G401.6 (cell line): ENCODE results near the gene CD19.
"Not testable (repeated sequence)": the region's sequence is repeated elsewhere in the genome, so short reads cannot be mapped to it uniquely, and the experiment has no call there.

Experiments
- FAIRE-seq: peaks from 2 replicates; lab custom pipeline; 2012; peaks lifted over from hg19 to GRCh38; lab: Jason Lieb, UNC

Gene CD19

DNA sequence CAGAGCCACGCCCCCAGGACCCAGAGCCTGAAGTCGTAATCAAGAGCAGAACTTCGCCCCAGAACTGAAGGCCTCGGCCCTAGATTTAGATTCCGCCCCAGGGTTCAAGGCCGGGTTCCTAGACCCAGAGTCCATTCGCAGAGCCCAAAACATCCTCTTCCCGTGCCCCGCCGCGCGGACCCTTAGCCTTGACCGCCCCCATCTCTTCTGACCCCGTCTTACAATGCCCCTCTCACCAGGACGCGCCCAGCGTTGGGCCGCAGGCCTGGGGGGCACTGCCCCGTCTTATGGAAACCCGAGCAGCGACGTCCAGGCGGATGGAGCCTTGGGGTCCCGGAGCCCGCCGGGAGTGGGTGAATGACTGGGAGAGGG is 5.0 kb downstream of the CD19 start:
- FAIRE-seq = no peak

DNA sequence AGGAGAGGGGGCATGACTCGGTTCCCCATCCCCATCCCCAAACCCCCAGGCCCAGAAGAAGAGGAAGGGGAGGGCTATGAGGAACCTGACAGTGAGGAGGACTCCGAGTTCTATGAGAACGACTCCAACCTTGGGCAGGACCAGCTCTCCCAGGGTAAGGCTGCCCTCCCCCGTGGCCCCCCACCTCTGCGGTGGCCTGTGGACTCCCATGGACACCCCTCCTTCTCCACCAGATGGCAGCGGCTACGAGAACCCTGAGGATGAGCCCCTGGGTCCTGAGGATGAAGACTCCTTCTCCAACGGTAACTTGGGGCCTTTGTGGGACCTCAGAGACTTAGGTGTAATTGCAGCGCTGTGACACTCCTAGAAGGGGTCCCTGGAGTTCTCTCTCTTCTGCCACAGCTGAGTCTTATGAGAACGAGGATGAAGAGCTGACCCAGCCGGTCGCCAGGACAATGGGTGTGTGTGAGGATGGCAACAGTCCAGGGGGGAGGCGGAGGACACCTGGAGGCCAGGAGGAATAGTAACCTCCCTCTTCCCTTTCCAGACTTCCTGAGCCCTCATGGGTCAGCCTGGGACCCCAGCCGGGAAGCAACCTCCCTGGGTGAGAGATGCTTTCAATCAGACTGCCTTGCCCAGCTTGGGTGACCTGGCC is 5.6 kb downstream of the CD19 start:
- FAIRE-seq = no peak

- no peak for FAIRE-seq
Observed at GRCh38 chr16:28938721-28939120, 7.0 kb downstream of the CD19 start.

DNA sequence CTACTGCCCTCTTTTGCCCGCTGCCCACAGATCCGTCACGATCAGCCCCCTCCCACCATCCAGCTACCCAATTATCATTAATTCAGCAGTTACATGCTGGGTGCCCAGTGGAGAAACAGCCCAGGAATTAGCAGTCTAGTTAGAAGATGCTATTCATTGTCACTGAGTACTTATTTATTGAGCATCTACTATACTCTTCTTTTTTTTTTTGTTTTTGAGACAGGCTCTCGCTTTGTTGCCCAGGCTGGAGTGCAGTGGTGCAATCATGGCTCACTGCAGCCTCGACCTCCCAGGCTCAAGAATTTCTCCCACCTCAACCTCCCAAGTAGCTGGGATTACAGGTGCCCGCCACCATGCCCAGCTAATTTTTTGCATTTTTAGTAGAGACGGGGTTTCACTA is 8.1 kb downstream of the CD19 start:
- FAIRE-seq = not testable (repeated sequence)

DNA sequence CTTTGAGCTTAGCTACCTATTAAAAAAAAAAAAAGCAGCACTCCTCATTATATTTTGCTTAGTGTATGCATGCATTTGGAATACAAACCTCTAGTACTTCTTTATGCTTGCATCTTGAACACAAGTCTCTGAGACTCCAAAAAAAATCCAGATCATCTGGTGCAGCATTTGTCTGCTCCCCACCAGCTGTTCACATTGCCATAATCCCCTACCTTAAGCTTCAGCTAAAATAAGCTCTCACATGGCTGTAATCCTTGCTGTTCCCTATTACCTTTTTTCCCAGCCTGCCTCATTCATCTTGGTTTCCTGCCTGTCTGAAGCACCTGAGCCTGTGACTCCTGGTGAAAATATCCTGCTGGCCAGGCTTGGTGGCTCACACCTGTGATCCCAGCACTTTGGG is 11.5 kb downstream of the CD19 start:
- no peak for FAIRE-seq

DNA sequence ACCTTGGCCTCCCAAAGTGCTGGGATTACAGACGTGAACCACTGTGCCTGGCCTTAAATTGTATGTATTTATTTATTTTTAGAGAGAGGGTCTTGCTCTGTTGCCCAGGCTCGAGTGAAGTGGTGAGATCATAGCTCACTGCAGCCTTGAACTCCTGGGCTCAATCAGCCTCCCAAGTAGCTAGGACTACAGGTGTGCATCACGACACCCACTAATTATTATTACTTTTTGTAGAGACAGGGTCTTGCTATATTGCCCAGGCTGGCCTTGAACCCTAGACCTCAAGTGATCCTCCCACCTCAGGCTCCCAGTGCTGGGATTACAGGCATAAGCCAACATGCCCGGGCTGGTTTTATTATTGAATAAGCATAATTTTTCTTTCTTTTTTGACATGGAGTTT is 14.9 kb downstream of the CD19 start:
- FAIRE-seq = no peak

- peak; percentile 99 for FAIRE-seq
Observed at GRCh38 chr16:28950648-28951409, 19.1 kb downstream of the CD19 start, which contains the start of gene NFATC2IP. Gene NFATC2IP (plus strand): TSS chr16:28950937. CDS start chr16:28951012, 75 bp downstream.

GRCh38 chr16:28951410-28951943 is 19.7 kb downstream of the CD19 start:
- no peak for FAIRE-seq

DNA sequence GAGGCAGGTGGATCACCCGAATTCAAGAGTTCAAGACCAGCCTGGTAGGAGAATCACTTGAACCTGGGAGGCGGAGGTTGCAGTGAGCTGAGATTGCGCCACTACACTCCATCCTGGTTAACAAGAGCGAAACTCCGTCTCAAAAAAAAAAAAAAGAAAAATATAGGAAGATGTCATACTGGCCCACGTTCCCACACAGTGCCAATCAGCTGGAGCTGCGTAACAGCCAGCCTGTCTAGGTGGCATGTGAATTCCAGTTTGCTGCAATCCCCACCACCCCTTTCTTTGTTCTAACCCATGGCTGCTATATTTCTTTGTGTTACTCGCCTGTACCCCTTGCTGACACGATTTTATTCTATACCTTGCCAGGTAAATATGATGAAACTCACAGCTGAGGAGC is 26.4 kb downstream of the CD19 start:
- no peak for FAIRE-seq

GRCh38 chr16:28958836-28959235 is 27.1 kb downstream of the CD19 start:
- no peak for FAIRE-seq

DNA sequence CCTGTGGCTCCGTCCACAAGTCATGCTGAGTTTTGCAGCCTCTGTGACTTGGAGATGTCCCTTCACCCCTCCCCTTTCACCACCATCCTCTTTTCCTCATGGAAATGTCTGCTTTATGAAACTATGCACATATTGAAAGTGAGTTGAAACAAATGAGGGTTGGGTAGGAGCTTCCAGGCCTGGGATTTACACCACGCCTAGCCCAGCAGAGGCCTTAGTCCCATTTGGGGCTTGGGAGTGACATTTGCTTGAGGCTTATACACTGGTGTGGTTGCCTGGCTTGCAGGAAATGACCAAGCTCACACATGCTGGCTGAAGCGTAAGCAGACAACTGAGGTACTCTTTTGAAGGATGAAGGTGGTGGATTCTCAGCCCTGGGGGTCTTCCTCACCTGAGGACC is 32.3 kb downstream of the CD19 start:
- no peak for FAIRE-seq

- FAIRE-seq = no peak
Observed at GRCh38 chr16:28964496-28964895, 32.7 kb downstream of the CD19 start.

DNA sequence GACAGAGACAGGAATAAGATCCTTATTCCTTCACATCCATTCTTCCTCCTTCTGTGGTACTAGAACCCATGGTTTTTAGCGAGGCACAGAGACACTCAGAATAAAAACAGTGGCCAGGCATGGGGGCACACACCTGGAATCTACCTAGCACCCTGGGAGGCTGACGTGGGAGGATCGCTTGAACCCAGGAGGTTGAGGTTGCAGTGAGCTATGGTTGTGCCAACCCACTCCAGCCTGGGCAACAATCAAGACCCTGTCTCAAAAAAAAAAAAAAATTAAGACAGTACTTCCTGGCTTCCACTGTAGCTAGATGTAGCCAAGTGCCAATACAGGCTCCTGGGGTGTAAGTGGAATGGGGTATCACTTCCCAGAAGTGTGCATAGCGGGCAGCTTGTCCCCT is 35.4 kb downstream of the CD19 start:
- no peak for FAIRE-seq

GRCh38 chr16:28969696-28970095 is 37.9 kb downstream of the CD19 start:
- FAIRE-seq = not testable (repeated sequence)

- FAIRE-seq = no peak
Observed at GRCh38 chr16:28974007-28974436, 42.3 kb downstream of the CD19 start.

DNA sequence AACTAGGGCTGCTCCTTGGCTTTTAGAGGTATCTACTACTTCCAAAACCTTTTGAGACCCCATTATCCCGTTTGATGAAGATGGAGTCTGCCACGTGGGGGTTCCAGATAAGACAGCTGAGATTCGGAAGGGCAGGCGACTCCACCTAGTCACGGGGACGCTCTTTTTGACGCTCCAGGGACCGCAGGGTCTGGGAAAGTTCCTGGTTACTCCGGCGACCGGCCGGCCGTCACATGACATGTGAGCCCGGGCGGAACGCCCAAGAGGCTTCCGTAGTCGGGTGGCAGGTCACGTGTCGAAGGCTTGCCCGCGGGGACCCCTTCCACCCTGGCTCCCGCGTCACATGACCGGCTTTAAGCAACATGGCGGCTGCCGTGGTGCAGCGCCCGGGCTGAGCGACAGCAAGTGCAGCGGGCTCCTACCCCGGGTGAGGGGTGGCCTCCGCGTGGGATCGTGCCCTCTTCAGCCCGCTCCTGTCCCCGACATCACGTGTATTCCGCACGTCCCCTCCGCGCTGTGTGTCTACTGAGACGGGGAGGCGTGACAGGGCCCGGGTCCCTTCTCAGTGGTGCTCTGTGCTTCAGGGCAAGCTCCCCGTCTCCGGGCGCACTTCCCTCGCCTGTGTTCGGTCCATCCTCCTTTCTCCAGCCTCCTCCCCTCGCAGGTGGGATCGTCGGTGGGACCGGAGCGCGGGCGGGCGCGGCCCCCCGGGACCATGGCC is 42.8 kb downstream of the CD19 start, which contains the start of gene SPNS1:
TSS of gene SPNS1 (plus strand) at position 342 of the 721 bp plus-strand sequence. CDS start at position 716, 374 bp downstream.
- peak; percentile 92 for FAIRE-seq

GRCh38 chr16:28975158-28975599 is 43.4 kb downstream of the CD19 start:
- FAIRE-seq = no peak

DNA sequence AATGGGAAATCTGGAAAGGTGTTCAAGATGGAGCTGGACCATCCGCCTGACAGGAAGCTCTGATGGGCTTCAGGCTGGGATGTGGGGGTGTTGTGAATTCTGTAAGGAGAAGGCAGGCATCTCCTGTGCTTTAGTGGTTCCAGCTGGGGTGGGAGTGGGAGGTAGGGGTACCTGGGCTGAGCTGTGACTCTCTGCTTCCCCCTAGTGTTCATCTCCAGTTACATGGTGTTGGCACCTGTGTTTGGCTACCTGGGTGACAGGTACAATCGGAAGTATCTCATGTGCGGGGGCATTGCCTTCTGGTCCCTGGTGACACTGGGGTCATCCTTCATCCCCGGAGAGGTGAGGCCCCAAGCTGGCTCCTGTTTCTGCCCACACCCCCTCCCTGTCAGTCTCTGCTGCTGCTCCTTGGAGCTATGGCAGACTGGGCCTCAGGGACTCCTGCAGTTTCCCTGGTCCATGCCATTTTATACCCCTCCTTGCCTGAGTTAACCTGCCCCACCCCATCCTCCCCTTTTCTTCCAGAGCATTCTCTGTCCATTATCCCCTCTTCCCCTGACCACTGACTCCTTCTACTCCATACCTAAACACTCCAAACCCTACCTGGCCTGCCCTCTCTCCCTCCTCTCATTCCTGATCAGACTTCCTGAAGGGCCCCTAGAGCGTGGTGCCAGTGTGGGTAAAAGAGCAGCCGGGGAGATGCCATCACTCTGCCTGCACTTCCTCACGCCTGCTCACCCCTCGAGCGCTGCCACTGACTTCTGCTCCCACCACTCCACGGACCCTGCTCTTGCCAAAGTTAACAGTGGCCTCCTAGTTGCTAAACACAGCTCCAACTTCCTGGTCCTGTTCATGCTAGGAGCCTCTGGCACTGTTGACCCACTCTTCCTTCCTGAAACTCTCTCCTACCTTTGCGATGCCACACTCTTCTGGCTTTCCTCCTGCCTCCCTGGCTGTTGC is 46.2 kb downstream of the CD19 start:
- no peak for FAIRE-seq

- not testable (repeated sequence) for FAIRE-seq
Observed at GRCh38 chr16:28980330-28980729, 48.6 kb downstream of the CD19 start.

DNA sequence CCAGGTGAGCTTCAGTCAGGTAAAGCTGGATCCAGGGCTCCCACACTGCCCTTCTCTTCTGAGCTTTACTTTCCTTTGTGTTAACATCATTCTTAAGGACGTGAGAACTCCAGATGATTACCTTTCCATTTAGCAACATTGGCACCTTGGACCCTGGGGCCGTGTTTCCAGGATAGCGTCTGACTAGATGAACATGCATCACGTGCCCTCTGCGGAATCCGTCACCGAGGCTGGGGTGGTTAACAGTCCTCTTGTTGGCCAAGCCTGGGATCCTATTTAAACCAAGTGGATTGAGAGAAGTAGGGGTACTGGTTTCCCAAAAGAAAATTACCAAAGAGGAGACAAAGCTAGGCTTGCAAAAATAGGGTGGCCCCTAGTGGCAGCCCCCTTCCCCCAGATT is 49.2 kb downstream of the CD19 start:
- FAIRE-seq = no peak

DNA sequence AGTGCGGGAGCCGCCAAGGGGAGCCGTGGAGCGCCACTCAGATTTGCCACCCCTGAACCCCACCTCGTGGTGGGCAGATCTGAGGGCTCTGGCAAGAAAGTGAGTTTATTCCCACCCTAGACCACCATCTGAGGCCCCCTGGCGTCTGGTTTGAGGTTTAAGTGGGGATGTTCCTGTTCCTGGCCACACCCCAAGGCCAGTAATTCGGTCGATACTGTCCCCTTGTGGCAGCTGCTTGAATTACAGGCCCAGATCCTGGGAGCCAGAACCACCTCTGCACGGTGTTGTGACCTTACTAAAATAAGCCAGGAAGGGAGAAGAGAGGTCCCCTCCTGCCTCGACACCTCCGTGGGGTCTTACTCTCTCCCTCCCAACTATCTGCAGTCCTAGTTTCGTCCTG is 49.7 kb downstream of the CD19 start:
- no peak for FAIRE-seq

DNA sequence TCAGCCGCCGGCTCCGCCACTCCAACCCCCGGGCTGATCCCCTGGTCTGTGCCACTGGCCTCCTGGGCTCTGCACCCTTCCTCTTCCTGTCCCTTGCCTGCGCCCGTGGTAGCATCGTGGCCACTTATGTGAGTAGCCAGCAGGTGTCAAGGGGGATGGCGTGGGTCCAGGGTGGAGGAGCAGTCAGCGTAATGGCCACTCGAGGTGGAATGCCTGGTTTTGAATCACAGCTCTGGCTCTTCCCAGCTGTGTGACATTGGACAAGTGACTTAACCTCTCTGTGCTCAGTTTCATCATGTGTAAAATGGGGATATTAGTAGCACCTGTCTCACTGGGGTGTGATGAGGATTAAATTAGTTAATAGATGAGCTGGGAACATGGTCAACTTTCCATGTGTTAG is 50.6 kb downstream of the CD19 start:
- FAIRE-seq = no peak
